Hippocampal formation (tissue), 2 donors: ENCODE data around the gene TXNRD1.
A peak's percentile ranks its signal among the peaks of the same experiment; 100 is the strongest.
"Not testable (repeated sequence)": the region's sequence is repeated elsewhere in the genome, so short reads cannot be mapped to it uniquely, and the experiment has no call there.

Source experiments
- DNase-seq, 2 donors: peaks; one replicate each; lab custom pipeline; 2025; lab: John Stamatoyannopoulos, UW

TXNRD1 gene

DNA sequence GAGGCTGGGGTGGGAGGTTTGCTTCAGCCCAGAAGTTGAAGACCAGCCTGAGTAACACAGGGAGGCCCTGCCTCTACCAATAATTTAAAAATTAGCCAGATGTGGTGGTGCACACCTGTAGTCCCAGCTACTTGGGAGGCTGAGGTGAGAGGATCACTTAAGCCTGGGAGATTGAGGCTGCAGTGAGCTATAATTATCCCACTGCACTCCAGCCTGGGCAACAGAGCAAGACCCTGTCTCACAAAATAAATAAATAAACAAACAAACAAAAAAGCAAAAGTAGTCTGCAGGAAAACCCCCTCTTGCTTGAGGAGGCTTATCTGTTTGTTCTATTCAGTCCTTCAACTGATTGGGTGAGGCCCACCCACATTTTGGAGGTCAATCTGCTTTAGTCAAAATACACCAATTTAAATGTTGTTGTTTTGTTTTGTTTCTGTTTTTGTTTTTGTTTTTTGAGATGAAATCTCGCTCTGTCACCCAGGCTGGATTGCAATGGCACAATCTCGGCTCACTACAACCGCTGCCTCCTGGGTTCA lies 24.9 kb upstream of the TXNRD1 start:
- no peak for DNase-seq

DNA sequence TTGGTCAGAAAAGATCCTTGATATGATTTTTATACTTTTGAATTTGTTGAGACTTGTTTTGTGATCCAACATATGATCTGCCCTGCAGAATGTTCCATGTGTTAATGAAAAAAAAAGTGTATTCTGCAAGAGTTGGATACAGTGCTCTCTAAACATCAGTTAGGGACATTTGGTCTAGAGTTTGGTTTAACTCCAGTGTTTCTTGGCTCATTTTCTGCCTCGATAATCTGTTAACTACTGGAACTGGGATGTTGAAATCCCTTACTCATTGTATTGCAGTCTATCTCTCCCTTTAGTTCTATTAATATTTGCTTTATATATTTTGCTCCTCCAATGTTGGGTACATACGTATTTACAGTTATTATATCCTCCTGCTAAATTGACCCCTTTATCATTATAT lies 18.3 kb upstream of the TXNRD1 start:
- DNase-seq = no peak

DNA sequence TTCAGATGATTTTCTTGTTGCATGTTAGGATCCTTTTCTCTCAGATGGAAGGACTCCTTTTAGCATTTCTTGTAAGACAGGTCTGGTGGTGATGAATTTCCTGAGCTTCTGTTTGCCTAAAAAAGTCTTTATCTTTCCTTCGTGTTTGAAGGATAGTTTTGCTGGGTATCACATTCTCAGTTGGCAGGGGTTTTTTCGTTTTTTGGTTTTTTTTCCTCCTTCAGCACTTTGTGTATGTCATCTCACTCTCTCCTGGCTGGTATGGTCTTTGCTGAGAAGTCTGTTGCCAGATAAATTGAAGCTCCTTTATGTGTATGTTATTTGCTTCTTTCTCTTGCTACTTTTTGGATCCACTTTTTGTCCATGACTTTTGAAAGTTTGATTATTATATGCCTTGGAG lies 15.6 kb upstream of the TXNRD1 start:
- DNase-seq = no peak

DNA sequence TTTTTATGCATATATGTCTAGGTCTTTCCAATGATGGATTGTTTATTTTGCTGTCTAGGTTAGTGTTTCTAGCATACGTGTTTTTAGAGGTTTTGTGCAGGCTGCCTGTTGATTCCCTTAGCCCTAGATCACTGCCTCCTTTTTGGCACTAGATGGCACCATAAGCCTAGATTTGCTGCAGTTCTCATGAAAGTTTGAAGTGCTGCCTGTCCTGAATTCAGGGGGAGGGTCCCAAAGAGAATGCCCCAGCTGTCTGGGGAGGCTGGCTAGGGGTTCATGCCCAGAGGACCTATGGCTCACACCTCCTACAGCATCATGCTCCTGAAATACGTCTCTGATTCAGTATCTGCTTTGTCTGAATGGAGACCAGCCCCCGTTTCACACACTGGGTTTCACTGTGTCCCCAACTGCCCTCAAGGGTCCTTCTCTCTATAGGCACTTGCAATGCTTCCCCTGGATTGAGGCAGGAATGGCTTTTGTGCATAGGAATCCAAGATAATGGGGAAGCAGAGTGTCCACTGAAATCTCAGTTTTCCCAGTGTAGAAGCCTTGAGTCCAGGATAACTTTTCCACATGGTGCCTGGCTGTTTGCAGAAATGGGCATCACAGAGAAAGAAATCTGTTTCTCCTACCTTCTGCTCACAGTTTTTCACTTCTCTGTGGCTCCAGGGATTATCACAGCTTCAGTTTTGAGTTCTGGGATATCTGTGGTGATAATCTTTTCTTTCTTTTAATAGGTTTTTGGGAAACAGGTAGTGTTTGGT lies 14.2 kb upstream of the TXNRD1 start:
- peak; percentile 10 to 15 for DNase-seq

DNA sequence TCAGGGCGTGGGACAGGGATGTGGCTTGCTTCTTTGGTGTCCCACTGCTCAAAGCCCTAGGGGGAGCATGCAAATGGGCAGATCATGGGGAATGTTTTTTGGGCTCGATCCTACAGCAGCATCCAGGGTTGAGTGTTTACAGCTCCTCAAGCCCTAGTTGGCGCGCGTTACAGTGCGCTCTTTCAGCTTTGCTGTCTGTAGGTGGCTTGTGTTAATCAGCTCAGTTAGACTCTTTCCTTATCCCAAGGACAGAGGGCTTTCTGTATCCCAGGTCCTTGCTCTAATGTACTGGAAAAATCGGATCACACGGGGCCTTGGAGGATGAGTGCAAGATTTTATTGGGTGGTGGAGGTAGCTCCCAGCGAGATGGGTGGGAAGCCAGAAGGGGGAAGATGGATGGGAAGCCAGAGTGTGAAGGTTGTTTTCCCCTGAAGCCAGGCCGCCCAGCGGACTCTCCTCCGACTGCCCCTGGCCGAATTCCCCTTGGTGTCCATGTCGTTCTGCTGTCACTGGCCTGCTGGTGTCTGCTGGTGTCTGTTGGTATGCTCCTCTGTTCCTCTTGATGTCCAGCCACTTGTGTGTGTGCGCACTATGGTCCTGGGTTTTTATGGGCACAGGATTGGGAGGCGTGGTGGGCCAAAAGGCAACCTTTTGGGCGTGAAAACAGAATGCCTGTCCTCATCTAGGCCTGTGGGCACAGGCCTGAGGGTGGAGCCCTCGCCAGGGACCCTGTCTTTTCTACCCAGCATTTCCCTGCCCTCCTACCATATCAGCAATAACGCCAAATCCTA lies 10.7 kb upstream of the TXNRD1 start:
- DNase-seq = no peak

DNA sequence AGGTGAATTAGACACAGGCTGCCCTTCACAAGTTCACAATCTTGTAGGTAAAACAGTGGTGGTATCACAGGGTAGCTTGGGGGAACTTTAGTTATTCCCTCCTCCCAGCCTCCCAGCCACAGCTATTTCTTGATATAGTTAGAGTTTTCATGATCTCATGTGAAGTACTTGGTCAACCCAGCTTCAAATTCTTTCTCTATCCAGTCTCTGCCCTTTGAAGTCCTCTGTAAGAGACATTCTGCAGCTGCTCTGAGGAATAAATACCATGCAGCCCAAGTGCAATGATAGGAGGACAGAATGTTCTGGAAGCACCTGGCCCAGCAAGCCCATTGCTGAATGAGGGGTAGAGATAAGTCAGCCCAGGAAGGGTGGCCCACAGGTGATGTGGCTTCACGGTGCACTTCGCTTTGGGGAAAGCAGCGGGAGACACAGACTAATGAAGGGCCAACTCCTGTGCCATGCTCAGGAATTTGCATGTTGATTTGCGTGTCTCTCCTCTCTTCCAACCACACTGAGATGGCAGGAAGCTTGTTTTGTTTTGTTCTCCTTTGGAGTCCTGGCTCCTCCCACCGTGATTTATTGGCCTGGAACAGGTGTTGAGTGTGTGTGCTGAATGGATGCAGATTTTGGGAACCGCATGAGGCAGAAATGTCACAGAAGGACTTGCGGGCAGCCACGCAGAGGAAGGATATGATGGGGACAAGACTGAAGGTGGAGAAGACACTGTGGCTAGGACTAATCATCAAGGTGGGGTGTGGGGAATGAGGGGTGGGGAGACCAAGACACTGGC lies 8.0 kb upstream of the TXNRD1 start:
- DNase-seq = no peak

DNA sequence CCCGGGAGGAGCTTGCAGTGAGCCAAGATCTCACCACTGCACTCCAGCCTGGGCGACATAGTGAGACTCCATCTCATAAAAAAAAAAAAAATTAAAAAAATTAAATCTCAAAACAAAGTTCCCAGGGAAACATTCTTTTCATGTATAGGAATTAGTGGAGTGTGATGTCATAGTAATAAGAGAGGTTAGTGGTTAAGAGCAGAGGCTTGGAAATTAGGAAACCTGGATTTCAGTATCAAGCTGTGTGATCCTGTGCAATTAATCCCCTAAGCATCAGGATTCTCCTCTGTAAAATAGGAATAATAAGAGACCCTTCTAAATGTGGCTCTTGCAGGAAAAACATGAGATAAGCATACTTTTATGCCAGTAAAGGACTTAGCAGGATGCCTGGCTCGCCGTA lies 3.1 kb upstream of the TXNRD1 start:
- DNase-seq = no peak

DNA sequence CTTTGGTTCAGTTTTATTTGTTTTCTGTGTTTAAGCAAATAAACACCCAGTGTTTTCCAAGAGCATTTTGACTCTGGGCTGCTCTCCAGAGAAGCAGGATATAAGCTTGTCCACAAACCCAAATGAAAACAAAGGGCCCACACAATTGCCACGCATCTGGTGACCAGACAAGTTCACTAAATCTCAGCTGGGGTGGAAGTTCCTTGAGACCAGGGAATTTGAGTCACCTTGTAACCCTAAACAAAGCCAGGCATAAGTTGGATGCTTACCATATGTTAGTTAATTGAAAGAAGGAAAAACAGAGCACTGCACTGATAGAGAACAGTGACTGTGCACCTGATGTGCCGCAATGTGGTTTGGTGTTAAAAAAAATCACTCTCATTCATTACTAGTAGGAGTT lies 1.6 kb upstream of the TXNRD1 start:
- DNase-seq = no peak

DNA sequence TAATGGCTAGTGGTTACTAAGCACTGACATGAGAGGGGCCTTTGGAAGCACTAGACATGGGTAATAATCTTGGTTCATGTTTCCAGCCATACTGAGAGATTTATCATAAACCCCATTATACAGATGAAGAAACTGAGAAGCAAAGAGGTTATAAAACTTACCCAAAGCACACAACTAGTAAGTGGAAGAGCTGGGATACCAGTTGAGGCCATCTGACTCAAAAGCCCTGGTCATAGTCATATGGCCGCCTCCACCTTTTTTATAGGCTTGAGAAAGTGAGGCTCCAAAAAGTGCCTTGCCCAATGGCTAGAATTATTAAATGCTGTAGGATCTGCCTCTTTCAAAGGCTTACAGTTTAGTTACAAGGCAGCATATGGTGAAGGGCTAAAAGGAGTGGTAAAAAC lies 944 bp downstream of the TXNRD1 start:
- DNase-seq = no peak

DNA sequence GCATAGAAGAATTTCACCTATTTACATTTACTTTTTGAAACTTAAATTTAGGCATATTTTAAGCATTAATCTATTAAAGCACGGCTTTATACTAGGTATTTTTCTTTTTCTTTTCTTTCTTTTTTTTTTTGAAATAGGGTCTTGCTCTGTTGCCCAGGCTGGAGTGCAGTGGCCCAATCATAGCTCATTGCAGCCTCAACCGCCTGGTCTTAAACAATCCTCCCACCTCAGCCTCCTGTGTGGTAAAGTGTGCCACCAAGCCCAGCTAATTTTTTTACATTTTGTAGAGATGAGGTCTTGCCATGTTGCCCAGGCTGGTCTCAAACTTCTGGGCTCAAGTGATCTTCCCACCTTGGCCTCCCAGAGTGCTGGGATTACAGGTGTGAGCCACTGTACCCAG lies 2.9 kb downstream of the TXNRD1 start:
- DNase-seq = not testable (repeated sequence)

DNA sequence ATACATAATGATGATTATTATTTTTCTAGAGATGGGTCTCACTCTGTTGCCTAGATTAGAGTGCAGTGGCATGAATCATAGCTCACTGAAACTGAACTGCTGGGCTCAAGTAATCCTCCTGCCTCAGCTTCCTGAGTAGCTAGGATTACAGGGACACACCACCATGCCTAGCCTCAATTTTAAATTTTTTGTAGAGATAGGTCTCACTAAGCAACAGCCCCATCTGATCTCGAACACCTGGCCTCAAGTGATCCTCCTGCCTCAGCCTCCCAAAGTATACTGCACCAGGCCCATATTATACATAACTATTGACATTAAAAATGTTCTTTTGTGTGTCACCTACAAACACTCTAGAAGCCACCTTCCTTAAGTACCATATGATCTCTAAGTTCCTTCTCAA lies 3.4 kb downstream of the TXNRD1 start:
- DNase-seq = no peak

DNA sequence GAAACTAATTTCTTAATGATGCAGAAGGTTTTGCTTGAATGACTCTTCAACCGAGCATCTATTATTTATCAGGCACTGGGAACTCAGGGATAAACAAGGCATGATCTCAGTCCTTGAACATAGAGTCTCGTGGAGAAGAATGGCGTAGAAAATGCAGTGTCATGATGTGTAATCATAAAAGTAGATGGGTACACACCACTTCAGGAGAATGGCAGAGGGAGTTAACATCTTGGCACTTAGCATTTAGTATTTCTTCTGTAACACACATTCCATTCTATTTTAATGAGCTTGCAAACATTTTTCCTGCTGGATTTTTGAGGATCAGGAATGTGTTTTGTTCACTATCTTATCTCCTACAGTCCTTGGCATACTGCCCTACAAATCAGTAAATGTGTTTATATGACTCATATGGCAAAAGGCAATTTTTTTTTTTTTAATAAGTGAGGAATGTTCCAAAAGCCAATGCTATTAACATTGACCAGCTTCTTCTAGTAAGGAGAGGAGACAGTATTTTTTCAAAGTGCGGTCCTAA lies 3.8 kb downstream of the TXNRD1 start:
- DNase-seq = peak in 1 of 2 donors; percentile 7

DNA sequence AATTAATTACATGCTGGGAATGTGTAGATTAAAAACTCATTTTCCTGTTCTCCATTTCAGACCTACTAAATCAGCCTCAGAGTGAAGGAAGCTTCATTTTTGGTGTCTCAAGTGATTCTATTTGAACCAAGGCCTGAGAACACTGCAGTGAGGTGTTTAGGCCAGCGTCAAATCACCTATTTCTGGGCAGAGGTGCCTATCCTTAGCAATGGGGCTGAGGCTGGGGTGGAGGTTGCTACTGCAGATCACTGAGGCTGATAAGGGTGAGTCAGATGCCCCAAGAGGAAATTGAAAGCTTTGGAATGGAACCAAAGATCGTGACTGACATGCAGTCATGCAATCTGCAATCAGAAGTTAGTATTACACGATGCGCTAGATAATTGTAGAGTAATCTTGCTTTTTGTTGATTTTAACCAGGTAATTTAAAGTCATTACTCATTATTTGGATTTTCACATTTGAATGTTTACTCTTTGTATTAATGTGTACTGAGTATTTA lies 4.4 kb downstream of the TXNRD1 start:
- DNase-seq = no peak

DNA sequence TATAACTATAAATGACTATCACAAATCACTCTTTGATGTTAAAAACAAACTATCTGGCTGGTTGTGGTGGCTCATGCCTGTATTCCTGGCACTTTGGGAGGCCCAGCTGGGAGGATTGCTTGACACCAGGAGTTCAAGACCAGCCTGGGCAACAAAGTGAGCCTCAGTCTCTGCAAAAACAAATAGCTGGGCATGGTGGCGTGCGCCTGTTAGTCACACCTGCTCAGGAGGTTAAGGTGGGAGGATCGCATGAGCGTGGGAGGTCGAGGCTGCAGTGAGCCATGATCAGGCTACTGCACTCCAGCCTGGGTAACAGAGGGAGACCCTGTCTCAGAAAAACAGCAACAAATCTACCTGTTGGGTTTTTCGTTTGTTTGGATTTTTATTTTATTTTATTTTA lies 5.4 kb downstream of the TXNRD1 start:
- no peak for DNase-seq

DNA sequence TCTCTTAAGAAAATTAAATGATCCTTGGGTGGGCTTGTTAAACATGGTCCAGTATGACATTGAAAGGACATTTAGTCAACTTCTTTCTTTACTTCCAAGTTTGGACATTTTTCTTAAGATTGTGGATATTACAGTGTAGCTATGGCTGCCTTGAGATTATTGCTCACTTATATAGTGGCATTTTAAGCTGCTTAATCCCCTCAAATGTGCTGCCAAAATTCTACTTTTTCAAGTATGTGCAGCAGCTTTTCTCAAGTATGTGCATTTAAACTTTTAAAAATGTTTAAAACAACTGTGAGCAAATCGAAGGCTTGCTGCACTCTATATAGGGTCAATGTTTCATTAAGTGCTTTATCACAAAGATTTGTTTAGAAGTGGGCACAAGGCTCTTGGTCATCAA lies 7.4 kb downstream of the TXNRD1 start:
- no peak for DNase-seq

DNA sequence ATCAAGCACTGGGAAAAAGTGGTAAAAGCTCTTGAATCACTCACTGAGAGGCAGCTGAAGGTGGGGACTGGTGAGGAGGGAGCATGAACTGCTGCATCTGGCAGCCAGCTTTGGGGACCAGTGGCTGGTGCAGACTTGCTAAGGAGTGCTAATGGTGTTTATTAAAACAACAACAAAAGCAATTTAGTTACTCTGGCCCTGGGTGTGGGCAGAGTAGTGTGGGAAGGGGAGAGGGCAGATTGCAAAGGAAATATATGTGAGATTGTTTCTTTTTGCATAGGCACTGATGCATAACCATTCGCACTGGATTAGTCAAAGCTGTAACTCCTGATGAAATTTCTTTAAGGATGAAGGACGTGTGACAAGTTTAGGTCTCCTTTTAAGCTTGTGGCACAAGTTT lies 8.1 kb downstream of the TXNRD1 start:
- DNase-seq = no peak

DNA sequence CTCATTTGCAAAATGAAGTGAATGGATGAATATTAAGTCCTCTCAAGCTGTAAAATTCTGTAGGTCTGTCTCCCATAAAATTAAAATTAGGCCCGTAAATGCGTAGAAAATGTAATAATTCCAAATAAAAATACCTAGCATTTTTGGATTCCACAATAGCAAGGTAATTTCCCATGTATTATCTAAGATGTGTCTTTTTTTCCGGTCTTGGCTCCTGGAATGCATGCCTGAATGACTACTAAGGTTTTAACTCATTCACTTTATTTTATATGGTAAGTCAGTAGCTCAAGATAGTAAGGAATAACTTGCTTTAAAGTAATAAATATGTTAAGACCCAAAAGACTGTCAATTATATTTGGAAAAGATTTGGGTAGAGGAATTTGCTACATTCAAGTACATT lies 11.1 kb downstream of the TXNRD1 start:
- no peak for DNase-seq

DNA sequence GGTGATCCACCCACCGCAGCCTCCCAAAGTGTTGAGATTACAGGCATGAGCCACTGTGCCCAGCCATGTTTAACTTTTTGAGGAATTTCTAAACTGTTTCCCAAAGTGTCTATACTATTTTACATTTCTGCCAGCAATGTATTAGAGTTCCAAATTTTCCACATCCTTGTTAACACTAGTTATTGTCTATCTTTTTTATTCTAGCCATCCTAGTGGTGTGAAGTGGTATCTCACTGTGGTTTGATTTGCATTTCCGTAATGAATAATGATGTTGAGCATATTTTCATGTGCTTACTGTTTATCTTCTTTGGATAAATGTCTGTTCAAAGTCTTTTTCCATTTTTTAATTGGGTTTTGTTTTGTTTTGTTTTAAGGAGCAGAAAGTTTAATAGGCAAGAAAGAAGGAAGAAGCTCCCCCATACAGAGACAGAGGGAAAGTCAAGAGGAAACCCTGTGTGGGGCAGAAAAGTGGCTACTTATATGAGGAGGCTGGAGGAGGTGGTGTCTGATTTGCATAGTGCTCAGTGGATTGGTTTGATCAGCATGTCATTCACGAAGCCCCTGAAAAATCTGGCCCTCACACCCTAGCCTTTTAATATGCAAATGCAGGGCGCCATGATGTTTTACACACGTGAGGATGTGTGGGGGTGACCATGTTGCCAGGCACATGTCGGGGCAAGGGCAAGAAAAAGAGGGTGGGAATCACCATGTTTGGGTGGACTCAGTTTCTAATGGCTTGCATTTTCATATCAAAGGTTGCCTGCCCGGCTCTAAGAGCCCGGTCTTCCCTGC lies 14.9 kb downstream of the TXNRD1 start:
- no peak for DNase-seq

DNA sequence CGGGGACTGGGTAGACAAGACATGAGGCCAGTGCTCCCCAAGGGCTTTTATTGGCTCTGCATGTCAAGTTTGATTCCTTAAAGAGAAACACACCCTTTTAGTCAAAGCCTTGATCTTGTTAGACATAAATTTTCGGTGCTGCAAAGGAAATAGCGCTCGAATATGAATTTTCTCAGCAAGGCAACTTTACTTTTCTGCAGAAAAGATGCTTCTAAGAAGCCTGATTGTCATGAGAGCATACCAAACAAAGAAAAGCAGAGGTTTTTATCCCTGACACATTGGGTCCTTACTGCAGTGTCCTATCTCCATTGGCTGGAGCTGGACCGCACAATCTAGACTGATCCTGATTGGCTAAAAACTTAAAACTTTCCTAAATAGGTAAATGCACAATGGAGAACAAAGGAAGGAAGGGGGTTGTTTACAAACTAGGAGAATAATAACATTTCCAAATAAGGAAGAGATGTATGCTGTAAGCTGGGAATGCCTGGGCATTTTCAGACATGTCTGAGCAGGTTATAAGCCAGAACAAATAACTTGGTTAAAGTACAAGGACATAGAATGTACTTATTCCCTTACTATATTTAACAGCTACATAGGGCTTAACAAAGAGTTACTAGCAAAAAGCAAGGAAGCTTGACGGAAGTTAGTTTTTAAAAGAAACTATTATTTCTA lies 17.2 kb downstream of the TXNRD1 start:
- DNase-seq = no peak

DNA sequence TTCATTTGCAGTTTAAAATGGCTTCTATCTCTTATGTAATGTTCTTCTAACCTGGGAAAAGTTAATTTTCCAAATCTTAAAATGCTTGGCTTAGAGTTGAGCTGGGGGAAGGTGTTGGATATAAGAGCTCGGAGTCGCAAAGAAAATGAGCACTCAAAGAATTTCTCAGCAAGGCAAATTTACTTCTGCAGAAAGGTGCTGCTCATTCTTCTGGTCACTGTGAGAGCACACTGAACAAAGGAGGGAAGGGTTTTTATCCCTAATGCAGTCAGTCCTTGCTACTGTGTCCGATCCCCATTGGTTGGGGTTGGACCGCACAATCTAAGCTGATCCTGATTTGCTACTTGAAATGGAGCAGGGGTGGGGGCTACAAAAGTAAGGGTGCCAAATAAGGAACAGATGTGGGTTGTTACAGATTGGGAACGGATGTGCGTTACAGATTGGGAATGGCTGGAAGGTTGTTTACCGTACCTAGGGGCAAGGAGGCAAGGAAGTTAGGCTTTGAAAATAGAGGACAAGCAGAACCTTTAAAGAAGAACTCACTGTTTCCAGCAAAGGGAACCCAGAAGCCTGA lies 19.4 kb downstream of the TXNRD1 start:
- DNase-seq = no peak
